ENCODE measurements around the gene CCDC112. TPM values are rescaled to one million over a fixed set of nuclear protein-coding genes. Genes with fewer than 3 reads are reported as not detected.

CCDC112 gene
- total and polyA plus RNA-seq, 9 of the 15 experiments (the other 6 are each of a cell fraction or from before 2014, with no cell fraction given), result 3.3 to 15.3 (median 7.4) TPM

GRCh38 chr5:115330830-115331229, 34.4 kb upstream of the CCDC112 start:
- CTCF ChIA-PET (ENCODE audit: low intra/inter-chr PET ratio), result no interaction called here
- no peak for DNase-seq (ENCODE audit: extremely low read depth in 1 of 4, low spot score in 3 of 4)

More at GRCh38 chr5:115330830-115331229, 34.4 kb upstream of the CCDC112 start:
- H3K27me3 ChIP-seq (ENCODE audit: control insufficient read depth in 2 of 2, insufficient read depth in 2 of 2, low read length in 2 of 2), result no peaks in the 10 kb centered on the region
- no TSS peak for BruUV-seq (replicated peaks)
- no peaks in the 10 kb centered on the region for H3K9me1 ChIP-seq (ENCODE audit: control insufficient read depth, insufficient read depth, low read length)
- H3K79me2 ChIP-seq (ENCODE audit: control insufficient read depth, insufficient read depth, low read length), result no peaks in the 10 kb centered on the region
- no peak for FAIRE-seq
- H3K27ac ChIP-seq (ENCODE audit: extremely low read depth, low read depth, low read length), result no peak overlapping the region
- H4K20me1 ChIP-seq (replicated peaks; ENCODE audit: control insufficient read depth, insufficient read depth, low read length), result no peaks in the 10 kb centered on the region
- no peaks in the 10 kb centered on the region for H3K9me3 ChIP-seq (replicated peaks; ENCODE audit: control insufficient read depth, insufficient read depth, low read depth, low read length)
- no peak overlapping the region for H2AFZ ChIP-seq (ENCODE audit: low read depth, low read length)
- WGBS (ENCODE audit: insufficient coverage, low coverage, missing lambda C conversion rate), result 0% methylated on average over 2 of the region's 2 CpGs
- H3K4me1 ChIP-seq (replicated peaks in 1 of 2; ENCODE audit: control insufficient read depth in 2 of 2, insufficient read depth in 2 of 2, low read length in 2 of 2), result no peaks in the 10 kb centered on the region; a peak in 3 of 5 replicates
- TF ChIP-seq TGIF2 (CRISPR knock-in tag; IDR thresholded peaks at IDR 0.05), result no peak
- TF ChIP-seq CBX3 (IDR thresholded peaks at IDR 0.05; ENCODE audit: borderline replicate concordance in 1 of 2, low read length in 2 of 2), result no peak
- TF ChIP-seq NR2C1 (IDR thresholded peaks at IDR 0.05), result no peak
- TF ChIP-seq NR2C1 (tag; IDR thresholded peaks at IDR 0.05), result no peak
- no peak for TF ChIP-seq SIN3B (IDR thresholded peaks at IDR 0.05; ENCODE audit: low read depth)
- no peak for TF ChIP-seq YY1 (IDR thresholded peaks at IDR 0.05; ENCODE audit: borderline replicate concordance in 1 of 3, control insufficient read depth in 1 of 3, extremely low read depth in 1 of 3, insufficient read depth in 3 of 3, insufficient read length in 1 of 3, insufficient replicate concordance in 2 of 3, low read depth in 1 of 3, low read length in 2 of 3)
- TF ChIP-seq FOXO4 (CRISPR knock-in tag; IDR thresholded peaks at IDR 0.05), result no peak
- no peak for TF ChIP-seq RAD21 (CRISPR knock-in tag; conservative IDR thresholded peaks at IDR 0.05 in 1 of 2, IDR thresholded peaks at IDR 0.05 in 1 of 2)
- no peak for TF ChIP-seq FOXJ3 (CRISPR knock-in tag; IDR thresholded peaks at IDR 0.05)
- TF ChIP-seq NCOA6 (IDR thresholded peaks at IDR 0.05), result no peak
- TF ChIP-seq SRSF1 (IDR thresholded peaks at IDR 0.05; ENCODE audit: low read depth, low read length), result no peak
- no peak for TF ChIP-seq ZNF76 (CRISPR knock-in tag; IDR thresholded peaks at IDR 0.05; ENCODE audit: borderline replicate concordance)
- no peak overlapping the region for H3K4me3 ChIP-seq
- in situ Hi-C loops (cut with MboI), result no loop called here
- ATAC-seq, result no peak
- POLR2A ChIA-PET, result interaction anchor here (0.7 kb wide), 1 partner anchor 234 kb away, joined by 4 read pairs; no protein-coding TSS in a partner anchor
- no peak overlapping the region for H3K9ac ChIP-seq (ENCODE audit: insufficient read depth in 1 of 2, low read depth in 2 of 2, low read length in 2 of 2)
- intact Hi-C loops (cut with micrococcal nuclease), result no loop called here
- H3K36me3 ChIP-seq (ENCODE audit: control insufficient read depth, insufficient read depth, low read length), result no peaks in the 10 kb centered on the region
- no peak overlapping the region for H3K4me2 ChIP-seq (ENCODE audit: insufficient read depth, low read length)

Measured in K562 (cell line).